Non-pigmented ciliary epithelial cell (primary cell): Measurements from ENCODE around the gene GLIPR1L2.

Experiments used
- DNase-seq: peaks from one replicate; pipeline ENCODE4 v3.0.0-alpha.2; 2010; ENCODE audit warnings: low read depth

The GLIPR1L2 gene

DNA sequence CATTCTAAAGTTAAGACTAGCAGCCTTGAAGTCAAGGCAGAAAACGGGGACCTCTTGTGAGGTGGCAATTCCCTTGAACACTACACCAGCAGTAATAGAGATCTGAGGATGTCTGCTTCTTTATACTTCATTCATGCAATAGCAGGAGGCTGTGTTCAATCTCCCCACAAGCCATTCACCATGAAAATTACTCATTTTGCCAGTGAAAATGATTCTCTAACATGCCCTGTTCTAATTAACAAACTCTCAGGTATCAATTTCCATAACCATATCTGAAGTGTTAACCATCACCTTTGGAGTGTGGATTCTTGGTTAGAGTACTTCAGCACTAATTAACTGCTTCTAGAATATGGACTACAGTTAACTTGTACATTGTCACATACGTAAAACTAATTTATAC, 86.2 kb downstream of the GLIPR1L2 start:
- DNase-seq: no peak

- DNase-seq: no peak
Observed at GRCh38 chr12:75478116-75478794, 87.4 kb downstream of the GLIPR1L2 start.

- DNase-seq: peak; percentile 20
Observed at GRCh38 chr12:75479963-75480461, 89.1 kb downstream of the GLIPR1L2 start.

GRCh38 chr12:75480469-75480949, 89.6 kb downstream of the GLIPR1L2 start, which contains the start of gene GLIPR1:
Gene GLIPR1 (plus strand): TSS chr12:75480755. CDS start chr12:75480881, 126 bp downstream.
- peak; percentile 97 for DNase-seq

DNA sequence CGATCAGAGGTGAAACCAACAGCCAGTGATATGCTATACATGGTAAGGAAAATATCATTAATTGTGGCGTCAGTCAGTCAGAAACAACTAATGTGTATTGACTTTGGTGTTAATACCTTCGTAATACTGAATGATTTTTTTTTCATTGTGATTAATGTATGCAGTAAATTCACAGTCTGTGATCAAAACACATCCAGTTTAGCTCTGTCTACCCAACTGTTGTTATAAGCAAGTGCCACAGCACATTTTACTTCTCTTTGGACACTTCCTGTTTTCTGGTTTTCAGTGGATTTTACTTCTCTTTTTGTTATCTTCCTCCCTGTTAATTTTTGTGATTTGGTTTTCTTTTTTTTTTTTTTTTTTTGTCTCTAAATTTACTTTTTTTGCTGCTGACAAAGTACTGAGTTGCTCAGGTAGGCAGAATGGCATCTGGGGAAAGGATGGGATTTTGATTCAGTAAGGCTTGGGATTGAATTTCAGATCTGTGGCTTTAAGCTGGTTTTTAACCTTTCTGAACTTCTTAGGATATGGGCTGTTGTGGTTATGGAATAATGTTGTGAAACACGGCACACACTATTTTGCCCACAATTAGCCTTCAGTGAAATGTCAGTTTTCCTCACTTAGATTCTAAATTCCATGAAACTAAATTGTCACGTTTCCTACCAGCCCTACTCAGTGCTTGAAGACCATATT, 90.3 kb downstream of the GLIPR1L2 start:
- no peak for DNase-seq

- DNase-seq: no peak
Observed at GRCh38 chr12:75481774-75482173, 90.9 kb downstream of the GLIPR1L2 start.
